ENCODE results near the gene CLEC16A. TPM values are rescaled to one million over a fixed set of nuclear protein-coding genes. Genes with fewer than 3 reads are reported as not detected.
A peak's percentile ranks its signal among the peaks of the same experiment; 100 is the strongest.

The CLEC16A gene
- total and polyA plus RNA-seq, 9 of the 15 experiments (the other 6 are each of a cell fraction or from before 2014, with no cell fraction given) = 1.00 to 22.3 (median 10.0) TPM

DNA sequence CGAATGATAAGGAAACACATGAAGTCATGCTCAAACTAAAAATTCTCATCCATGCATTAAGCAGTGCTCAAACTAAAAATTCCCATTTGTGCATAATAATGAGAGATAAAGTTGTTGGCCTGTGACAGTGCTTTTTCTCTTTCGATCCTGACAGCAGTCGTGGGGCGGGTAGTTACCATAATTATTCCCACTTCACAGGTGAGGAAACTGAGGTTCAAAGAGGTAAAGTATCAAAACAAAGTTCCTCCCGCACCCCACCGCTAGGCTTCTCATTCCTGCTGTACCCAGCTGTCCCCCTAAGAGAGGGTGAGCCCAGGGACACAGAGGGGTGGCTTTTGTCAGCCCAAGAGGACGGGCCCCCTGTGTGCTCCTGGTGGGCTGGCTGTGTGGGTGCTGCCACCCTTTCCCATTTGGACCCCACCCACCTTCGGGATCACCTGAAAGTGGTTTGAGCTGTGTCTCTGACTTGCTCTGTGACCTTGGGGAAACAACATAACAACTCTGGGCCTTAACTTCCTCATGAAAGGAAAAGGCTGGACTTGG is 92.6 kb downstream of the CLEC16A start:
- H3K27me3 ChIP-seq (ENCODE audit: control insufficient read depth in 2 of 2, insufficient read depth in 2 of 2, low read length in 2 of 2) = no peaks in the 10 kb centered on the region
- DNase-seq (ENCODE audit: extremely low read depth in 1 of 4, low spot score in 3 of 4) = no peak
- H2AFZ ChIP-seq (ENCODE audit: low read depth, low read length) = no peak overlapping the region
- ChIA-PET POLR2A (no interaction called here), CTCF (ENCODE audit: low intra/inter-chr PET ratio) (no interaction called here)
- H3K27ac ChIP-seq (ENCODE audit: extremely low read depth, low read depth, low read length) = no peak overlapping the region
- BruUV-seq (replicated peaks) = no TSS peak
- in situ Hi-C loops (cut with MboI) = no loop called here
- peaks cover 8 to 15% of the 10 kb centered on the region in 2 experiments for H3K4me1 ChIP-seq (replicated peaks in 1 of 2; ENCODE audit: control insufficient read depth in 2 of 2, insufficient read depth in 2 of 2, low read length in 2 of 2)
- H3K9ac ChIP-seq (ENCODE audit: insufficient read depth in 1 of 2, low read depth in 2 of 2, low read length in 2 of 2) = no peak overlapping the region
- TF ChIP-seq RBM25 (IDR thresholded peaks at IDR 0.05; ENCODE audit: low read depth, low read length, severe bottlenecking) = peak; percentile 67
- peak; percentile 34; the same call in 1 of the 2 replicates for TF ChIP-seq BCOR (IDR thresholded peaks at IDR 0.05)
- TF ChIP-seq SP2 (IDR thresholded peaks at IDR 0.05; ENCODE audit: extremely low read depth, low read depth, low read length, poor library complexity, severe bottlenecking) = no peak
- no peak for TF ChIP-seq MYNN (IDR thresholded peaks at IDR 0.05)
- no peak for TF ChIP-seq MYNN (CRISPR knock-in tag; IDR thresholded peaks at IDR 0.05)
- TF ChIP-seq SRF (CRISPR knock-in tag; IDR thresholded peaks at IDR 0.05) = no peak
- TF ChIP-seq TCFL5 (CRISPR knock-in tag; conservative IDR thresholded peaks at IDR 0.05) = no peak
- H3K9me3 ChIP-seq (replicated peaks; ENCODE audit: control insufficient read depth, insufficient read depth, low read depth, low read length) = no peaks in the 10 kb centered on the region
- no peak overlapping the region for H3K4me3 ChIP-seq
- FAIRE-seq = no peak
- no peaks in the 10 kb centered on the region; the same call in 1 of the 2 replicates for H4K20me1 ChIP-seq (replicated peaks; ENCODE audit: control insufficient read depth, insufficient read depth, low read length)
- H3K4me2 ChIP-seq (ENCODE audit: insufficient read depth, low read length) = no peak overlapping the region
- WGBS (ENCODE audit: insufficient coverage, low coverage, missing lambda C conversion rate) = 90% methylated on average over 8 of the region's 8 CpGs
- ATAC-seq = no peak
- intact Hi-C loops (cut with micrococcal nuclease) = no loop called here
- peaks cover 32% of the 10 kb centered on the region; the same call in 2 of the 3 replicates for H3K36me3 ChIP-seq (ENCODE audit: control insufficient read depth, insufficient read depth, low read length)
- H3K9me1 ChIP-seq (ENCODE audit: control insufficient read depth, insufficient read depth, low read length) = no peaks in the 10 kb centered on the region
- H3K79me2 ChIP-seq (ENCODE audit: control insufficient read depth, insufficient read depth, low read length) = no peaks in the 10 kb centered on the region

Measured in K562 (cell line).